GM18507 (cell line): ENCODE data around the gene TMPRSS4.

ENCODE experiments used
- DNase-seq: peaks from one replicate; pipeline ENCODE4 v3.0.0; 2011; ENCODE audit warnings: low read depth; ENCODE audit not compliant: insufficient read length; ENCODE audit errors: extremely low spot score
- FAIRE-seq: peaks from 2 replicates; lab custom pipeline; 2011; peaks lifted over from hg19 to GRCh38; lab: Jason Lieb, UNC

TMPRSS4 gene

DNA sequence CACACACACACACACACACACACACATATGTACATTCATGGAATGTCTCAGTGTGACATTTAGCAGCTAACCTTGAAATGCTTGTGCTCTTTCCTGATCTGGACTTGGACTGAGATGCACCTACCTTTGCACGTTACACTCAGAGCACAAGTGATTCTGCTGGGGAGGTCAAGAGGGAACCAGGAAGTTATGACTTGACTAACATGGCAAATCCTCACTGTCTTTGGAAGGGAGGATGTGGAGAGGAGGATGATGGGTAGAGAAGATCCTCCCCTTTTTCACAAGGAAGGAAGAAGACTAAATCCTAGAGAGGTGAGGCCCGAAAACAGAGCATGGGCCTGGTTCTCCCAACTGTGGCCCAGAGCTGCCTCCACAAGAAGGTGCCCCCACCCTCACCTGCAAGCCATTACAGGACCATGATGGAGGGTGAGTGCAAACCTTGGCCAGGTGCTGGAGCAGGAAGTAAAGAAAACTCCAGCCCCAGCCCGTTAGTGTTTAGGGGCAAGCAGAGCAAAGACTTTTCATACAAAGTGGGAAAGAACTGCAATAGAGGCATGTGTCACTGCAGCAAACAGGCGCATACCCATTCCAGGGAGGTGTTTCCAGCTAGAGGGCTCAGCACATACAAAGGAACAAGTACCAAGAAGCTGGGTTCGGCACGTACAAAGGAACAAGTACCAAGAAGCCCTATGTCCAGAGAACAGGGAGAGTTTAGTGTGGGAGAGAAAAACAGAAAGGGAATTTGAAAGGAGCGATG lies 49.4 kb downstream of the TMPRSS4 start:
- no peak for DNase-seq
- no peak for FAIRE-seq

GRCh38 chr11:118128310-118128709 lies 51.4 kb downstream of the TMPRSS4 start:
- no peak for FAIRE-seq
- DNase-seq: no peak

DNA sequence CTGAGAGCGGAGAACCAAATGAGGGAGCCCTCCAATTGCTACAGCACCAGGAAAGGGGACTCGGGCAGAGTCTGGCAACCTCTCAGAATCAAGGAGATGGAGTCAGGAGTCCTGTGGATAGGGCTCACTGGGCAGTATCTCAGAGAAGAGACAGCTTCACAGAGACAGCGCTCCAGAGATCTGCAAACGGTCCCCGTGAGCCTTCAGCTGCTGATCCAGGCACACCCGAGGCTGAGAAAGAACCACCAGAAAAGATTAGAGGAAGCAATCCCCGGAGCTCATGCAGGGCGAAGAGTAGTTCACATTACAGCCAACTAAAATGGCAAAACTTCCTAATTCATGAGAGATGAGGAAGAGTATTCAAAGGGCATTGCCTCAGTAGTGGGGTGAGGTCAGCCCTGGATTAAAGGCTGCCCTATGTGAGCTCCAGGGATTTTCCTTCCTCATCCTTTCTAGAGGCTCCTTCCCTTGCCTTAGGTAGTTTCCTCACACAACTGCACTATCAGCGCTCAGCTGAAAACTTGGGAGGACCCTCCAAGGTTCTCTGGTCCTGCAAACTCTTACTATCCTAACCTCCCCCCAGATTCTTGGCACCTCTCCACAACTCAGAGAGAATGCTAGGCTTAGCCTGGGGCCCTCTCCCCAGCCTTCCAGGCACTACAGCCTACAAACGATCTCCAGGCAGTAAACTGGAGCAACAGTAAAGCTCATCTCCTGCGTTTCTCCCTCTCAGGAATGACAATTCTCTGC lies 52.0 kb downstream of the TMPRSS4 start:
- no peak for DNase-seq
- no peak for FAIRE-seq

GRCh38 chr11:118129471-118130172 lies 52.7 kb downstream of the TMPRSS4 start:
- no peak for FAIRE-seq

GRCh38 chr11:118132385-118133151 lies 55.7 kb downstream of the TMPRSS4 start:
- DNase-seq (no peak), FAIRE-seq (no peak)

More at GRCh38 chr11:118129471-118130172, 52.7 kb downstream of the TMPRSS4 start:
- no peak for DNase-seq

DNA sequence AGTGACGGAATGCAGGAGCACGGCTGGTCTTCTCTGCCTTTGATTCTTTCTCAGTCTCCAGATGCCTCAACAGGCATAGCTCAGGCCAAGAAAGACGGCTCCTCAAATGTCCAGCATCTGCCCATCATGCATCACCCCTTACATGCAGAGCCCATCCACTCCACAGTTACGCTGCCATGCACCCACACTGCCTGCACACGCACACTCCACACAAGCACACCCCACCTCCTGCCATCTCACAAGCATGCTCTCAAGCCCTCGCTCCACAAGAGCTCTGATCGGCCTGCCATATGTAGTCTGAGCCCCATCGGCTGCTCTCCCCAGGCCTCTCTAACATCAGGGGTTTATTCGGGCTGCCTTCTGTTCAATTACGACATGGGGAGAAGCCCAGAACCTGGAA lies 56.9 kb downstream of the TMPRSS4 start:
- no peak for FAIRE-seq
- DNase-seq: no peak

DNA sequence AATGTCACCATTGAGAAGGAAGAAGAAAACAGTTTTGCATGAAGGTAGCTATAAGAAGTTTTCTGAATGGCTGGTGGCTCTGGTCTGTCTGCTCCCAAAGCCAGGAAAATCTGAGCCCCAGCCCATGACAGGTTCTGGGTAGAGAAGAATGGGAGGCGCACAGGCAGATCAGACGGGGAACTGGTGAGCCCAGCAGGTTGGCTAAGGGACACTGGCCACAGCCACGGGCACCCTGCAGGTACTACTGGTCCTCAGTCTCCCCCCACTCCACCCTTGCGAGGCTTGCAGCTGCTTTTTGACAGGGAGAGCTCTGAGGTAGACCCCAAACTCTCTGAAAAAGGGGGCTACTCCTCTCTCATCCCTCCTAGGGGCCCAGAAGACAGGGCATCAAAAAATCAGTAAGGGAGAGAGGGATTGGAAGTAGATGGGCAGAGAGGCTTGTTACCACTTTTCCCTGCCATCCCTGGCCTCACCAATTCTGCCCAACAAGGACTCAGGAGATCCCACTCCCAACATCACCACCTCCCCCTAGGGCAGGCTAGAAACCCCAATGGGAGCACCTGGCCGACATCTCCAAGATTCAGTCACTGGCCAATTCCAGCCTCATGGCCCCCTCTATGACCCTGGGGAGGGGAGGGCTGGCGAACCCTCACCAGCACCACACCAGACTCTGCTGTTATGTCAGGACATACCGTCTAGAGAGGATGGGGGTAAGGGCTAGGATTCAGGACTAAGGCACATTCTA lies 58.3 kb downstream of the TMPRSS4 start:
- DNase-seq: no peak
- no peak for FAIRE-seq

DNA sequence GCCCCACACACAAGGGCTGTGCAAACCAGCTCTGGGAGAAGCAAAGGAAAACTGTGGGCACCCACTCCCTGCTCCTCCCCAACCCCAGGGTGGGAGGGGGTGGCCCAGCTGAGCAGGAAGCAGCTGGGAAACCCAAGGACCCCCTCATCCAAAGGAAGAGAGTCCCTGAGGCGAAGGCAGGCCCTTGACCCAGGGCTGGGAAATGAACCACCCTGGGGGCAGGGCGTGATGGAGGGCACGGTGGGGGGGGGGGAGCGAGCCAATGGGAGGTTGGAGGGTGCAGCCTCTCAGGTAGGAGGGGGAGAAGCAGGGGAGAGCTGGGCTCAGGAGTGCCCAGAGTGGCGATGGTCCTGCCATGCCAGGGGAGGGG lies 58.9 kb downstream of the TMPRSS4 start:
- no peak for FAIRE-seq

GRCh38 chr11:118136341-118136740 lies 59.5 kb downstream of the TMPRSS4 start:
- no peak for DNase-seq
- no peak for FAIRE-seq

More for the DNA sequence above, 58.9 kb downstream of the TMPRSS4 start:
- no peak for DNase-seq

GRCh38 chr11:118136801-118137200 lies 59.9 kb downstream of the TMPRSS4 start:
- FAIRE-seq (no peak), DNase-seq (no peak)

DNA sequence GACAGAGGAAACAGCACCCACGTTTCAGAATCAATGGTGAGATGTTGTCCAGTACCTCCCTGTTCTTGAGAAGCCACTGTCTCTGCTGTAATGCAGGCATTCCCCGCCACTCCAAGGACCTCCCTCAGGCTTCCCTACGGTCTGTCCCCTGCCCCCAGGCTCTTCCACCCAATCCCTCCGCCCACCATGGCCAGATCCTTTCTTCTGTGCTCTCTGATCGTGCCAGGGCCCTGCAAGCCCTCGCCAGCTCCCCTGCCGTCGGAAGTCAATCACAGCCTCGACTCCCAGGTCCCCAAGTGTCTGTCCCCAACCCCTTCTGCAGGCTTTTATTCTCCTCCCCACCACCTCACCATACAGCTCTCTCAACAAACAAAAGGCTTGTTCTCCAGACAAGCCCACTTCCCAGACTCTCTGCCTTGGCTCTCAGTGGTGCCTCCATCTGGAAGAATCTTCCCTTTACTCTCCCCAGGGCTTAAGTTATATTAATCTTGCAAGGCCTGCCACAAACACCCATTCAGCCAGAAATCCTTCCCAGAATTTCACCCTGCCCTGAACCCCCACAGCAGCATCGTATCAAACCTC lies 62.1 kb downstream of the TMPRSS4 start:
- FAIRE-seq: no peak
- no peak for DNase-seq

- DNase-seq (no peak), FAIRE-seq (no peak)
Observed at GRCh38 chr11:118139578-118139977, 62.7 kb downstream of the TMPRSS4 start.

GRCh38 chr11:118142081-118142480 lies 65.2 kb downstream of the TMPRSS4 start:
- FAIRE-seq (no peak), DNase-seq (no peak)

DNA sequence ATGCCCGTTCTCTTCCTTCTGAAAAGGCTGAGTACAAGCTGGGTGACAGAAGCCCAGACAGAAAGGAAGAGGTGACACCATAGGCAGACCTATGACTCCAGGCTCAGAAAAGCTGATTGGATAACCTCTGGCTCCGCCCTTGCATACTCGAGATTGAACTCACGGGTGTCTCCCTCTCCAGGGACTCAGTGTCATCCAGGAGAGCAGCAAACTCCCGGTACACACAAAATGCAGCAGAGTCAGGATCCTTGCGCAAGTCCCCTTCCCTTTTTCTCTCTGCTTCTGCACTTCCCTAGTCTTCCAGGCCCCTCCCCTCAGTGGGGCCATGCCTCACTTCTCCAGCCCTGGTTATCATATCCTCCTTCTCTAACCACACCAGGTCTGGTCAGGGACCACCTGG lies 65.9 kb downstream of the TMPRSS4 start:
- no peak for FAIRE-seq
- no peak for DNase-seq

GRCh38 chr11:118143661-118144185 lies 66.8 kb downstream of the TMPRSS4 start:
- FAIRE-seq: no peak

DNA sequence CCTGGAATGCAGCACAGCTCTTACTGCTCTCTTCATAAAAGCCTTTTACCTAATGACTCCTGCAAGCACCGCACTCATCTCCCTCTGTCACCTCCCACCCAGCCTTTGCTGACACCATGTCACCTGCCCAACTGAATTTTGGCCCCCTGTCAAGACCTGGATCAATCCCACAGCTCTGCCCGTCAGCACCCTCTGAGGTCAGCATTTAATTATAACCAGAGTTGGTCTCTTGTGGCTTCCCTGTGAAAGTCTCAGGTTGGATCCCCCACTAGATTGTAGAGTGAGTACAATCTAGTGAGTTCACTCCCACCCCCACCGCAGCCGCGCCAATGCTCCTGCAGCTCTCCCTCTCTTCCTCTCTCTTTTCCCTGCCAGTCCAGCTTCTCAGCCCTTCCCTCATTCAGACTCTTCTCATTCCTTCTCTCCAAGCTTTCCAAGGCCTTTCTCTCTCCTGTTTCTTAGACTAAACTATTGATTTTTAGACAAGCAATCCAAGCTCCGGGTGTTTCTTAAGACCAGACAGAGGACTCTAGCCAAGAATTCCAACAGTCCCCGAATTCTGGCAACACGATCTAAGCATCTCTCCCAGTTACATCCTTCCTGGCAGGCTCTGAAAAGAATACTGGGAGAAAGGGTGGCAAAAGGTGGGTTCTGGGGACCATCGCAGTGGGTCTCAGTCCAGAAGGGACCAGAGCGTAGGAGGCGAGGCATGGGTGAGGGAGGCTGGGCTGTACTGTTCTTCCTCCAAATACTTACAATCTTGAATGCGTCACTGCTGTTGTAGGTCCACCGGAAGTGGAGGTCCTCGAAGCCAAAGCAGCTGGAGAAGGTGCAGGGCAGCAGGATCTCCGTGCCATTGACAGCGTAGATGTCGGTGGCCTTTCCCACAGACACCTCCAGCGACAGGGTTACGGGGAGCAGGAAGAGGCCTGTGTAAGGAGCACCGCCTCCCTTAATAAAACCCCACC lies 67.7 kb downstream of the TMPRSS4 start:
- DNase-seq (no peak), FAIRE-seq (no peak)

More at GRCh38 chr11:118143661-118144185, 66.8 kb downstream of the TMPRSS4 start:
- DNase-seq: no peak
